ENCODE data around the gene OR10X1. TPM values are rescaled to one million over a fixed set of nuclear protein-coding genes. Genes with fewer than 3 reads are reported as not detected.

Gene OR10X1
- total and polyA plus RNA-seq, 12 donors: not detected

DNA sequence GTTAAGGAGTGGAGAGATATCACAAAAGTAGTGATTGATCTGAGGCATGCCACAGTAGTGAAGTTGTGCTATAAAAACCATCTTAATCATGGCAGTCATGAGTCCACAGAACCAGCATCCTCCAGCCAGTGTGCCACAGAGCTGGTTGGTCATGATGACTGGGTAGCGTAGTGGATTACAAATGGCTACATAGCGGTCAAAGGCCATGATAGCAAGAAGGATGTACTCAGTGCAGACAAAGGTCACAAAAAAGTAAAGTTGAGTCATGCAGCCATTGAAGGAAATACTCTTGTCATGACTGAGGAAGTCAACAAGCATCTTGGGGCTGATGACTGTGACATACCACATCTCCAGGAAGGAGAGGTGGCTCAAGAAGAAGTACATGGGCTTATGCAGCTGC, 32.2 kb downstream of the OR10X1 start:
- DNase-seq: no peak

DNA sequence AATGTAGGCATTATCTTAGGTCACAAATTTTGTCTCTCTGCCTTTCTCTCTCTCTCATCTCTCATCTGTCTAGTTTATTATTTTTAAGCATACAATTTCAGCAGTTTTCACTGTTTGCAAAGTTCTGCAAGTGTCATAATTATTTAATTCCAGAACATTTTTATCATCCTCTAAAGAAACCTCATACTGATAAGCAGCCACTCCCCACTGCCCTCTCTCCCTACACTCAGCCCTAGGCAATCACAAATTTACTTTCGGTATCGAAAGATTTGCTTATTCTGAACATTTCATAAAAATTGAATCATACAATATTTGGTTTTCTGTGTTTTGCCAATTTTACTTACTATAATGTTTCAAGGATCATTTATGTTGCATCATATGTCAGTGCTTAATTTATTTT, 42.1 kb downstream of the OR10X1 start:
- TF ChIP-seq POLR2A (IDR thresholded peaks at IDR 0.05): no peak
- TF ChIP-seq, protein P1, sequence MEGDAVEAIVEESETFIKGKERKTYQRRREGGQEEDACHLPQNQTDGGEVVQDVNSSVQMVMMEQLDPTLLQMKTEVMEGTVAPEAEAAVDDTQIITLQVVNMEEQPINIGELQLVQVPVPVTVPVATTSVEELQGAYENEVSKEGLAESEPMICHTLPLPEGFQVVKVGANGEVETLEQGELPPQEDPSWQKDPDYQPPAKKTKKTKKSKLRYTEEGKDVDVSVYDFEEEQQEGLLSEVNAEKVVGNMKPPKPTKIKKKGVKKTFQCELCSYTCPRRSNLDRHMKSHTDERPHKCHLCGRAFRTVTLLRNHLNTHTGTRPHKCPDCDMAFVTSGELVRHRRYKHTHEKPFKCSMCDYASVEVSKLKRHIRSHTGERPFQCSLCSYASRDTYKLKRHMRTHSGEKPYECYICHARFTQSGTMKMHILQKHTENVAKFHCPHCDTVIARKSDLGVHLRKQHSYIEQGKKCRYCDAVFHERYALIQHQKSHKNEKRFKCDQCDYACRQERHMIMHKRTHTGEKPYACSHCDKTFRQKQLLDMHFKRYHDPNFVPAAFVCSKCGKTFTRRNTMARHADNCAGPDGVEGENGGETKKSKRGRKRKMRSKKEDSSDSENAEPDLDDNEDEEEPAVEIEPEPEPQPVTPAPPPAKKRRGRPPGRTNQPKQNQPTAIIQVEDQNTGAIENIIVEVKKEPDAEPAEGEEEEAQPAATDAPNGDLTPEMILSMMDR (IDR thresholded peaks at IDR 0.05): no peak
- intact Hi-C loops (cut with DNase I): no loop called here
- H3K4me1 ChIP-seq (replicated peaks in 1 of 2): no peaks in the 10 kb centered on the region
- no peak overlapping the region for H3K4me3 ChIP-seq
- no peak overlapping the region for H3K27ac ChIP-seq
- H3K36me3 ChIP-seq (replicated peaks in 1 of 2): no peaks in the 10 kb centered on the region
- no peaks in the 10 kb centered on the region for H3K9me3 ChIP-seq (replicated peaks in 1 of 3)
- H3K27me3 ChIP-seq: no peaks in the 10 kb centered on the region
- no peak for DNase-seq
- WGBS, 4 donors: 61 to 83% (median 74%) methylated on average over 2 of the region's 2 CpGs

More for the DNA sequence above, 32.2 kb downstream of the OR10X1 start:
- Histone ChIP-seq H3K27me3 (no peaks in the 10 kb centered on the region), H3K36me3 (replicated peaks in 1 of 2) (no peaks in the 10 kb centered on the region), H3K4me3 (no peak overlapping the region), H3K9me3 (replicated peaks in 1 of 3) (no peaks in the 10 kb centered on the region), H3K4me1 (replicated peaks in 1 of 2) (no peaks in the 10 kb centered on the region), H3K27ac (no peak overlapping the region)
- intact Hi-C loops (cut with DNase I): no loop called here
- no peak for TF ChIP-seq POLR2A (IDR thresholded peaks at IDR 0.05)
- TF ChIP-seq, protein P1 (IDR thresholded peaks at IDR 0.05): no peak
- 94 to 97% (median 96%) methylated on average over 2 of the region's 2 CpGs for WGBS, 4 donors

DNA sequence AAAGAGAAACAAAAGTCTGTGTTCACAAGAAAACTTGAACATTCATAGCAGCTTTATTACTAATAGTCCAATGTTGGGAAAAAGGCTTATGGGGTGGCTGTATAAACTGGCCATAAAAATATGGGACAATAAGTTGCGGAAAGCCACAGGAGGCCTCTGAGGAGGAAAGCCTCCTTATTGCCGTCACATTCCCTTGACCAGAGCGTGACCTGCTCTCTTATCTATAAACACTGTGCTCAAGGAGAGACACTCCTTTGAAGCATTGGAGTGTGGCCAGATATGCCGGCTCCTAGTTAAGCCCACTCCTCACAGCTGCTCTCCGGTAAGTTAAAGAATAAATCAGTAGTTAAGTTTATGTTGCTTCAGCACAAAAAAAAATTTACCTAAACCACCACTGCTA, 45.2 kb downstream of the OR10X1 start:
- H3K9me3 ChIP-seq (replicated peaks in 1 of 3): no peaks in the 10 kb centered on the region
- no peaks in the 10 kb centered on the region for H3K4me1 ChIP-seq (replicated peaks in 1 of 2)
- H3K27ac ChIP-seq: no peak overlapping the region
- peak in 6 of 7 donors; percentile 10 to 51 (median 26) for DNase-seq
- WGBS, 4 donors: 23 to 36% (median 31%) methylated on average over 5 of the region's 5 CpGs
- intact Hi-C loops (cut with DNase I): no loop called here
- H3K27me3 ChIP-seq: no peaks in the 10 kb centered on the region
- no peak overlapping the region for H3K4me3 ChIP-seq
- TF ChIP-seq POLR2A (IDR thresholded peaks at IDR 0.05): no peak
- TF ChIP-seq, protein P1 (IDR thresholded peaks at IDR 0.05): no peak
- H3K36me3 ChIP-seq (replicated peaks in 1 of 2): no peaks in the 10 kb centered on the region

Other genes starting within 250 kb of the OR10X1 start
- gene CD1B, start 248.4 kb downstream of the OR10X1 start, total RNA-seq: not detected
- gene CD1B, start 248.4 kb downstream of the OR10X1 start, polyA plus RNA-seq: not detected
- under 1 TPM in 2 of 9 donors, not detected in 7; 0.06 to 0.50 TPM for gene CD1E, start 226.0 kb downstream of the OR10X1 start, total RNA-seq
- not detected for gene CD1E, start 226.0 kb downstream of the OR10X1 start, polyA plus RNA-seq
- gene OR10T2, start 180.4 kb downstream of the OR10X1 start, total RNA-seq: not detected
- gene OR10T2, start 180.4 kb downstream of the OR10X1 start, polyA plus RNA-seq: not detected
- not detected for gene OR10K2, start 153.7 kb downstream of the OR10X1 start, total RNA-seq
- not detected for gene OR10K2, start 153.7 kb downstream of the OR10X1 start, polyA plus RNA-seq
- gene OR10K1, start 118.1 kb downstream of the OR10X1 start, total RNA-seq: not detected
- not detected for gene OR10K1, start 118.1 kb downstream of the OR10X1 start, polyA plus RNA-seq
- not detected for gene OR10R2, start 107.7 kb downstream of the OR10X1 start, total RNA-seq
- gene OR10R2, start 107.7 kb downstream of the OR10X1 start, polyA plus RNA-seq: not detected
- not detected for gene OR6Y1, start 25.5 kb downstream of the OR10X1 start, total RNA-seq
- gene OR6Y1, start 25.5 kb downstream of the OR10X1 start, polyA plus RNA-seq: not detected
- gene OR6P1, start 9.3 kb downstream of the OR10X1 start, total RNA-seq: not detected
- gene OR6P1, start 9.3 kb downstream of the OR10X1 start, polyA plus RNA-seq: not detected
- not detected for gene OR10Z1, start 25.4 kb upstream of the OR10X1 start, total RNA-seq
- gene OR10Z1, start 25.4 kb upstream of the OR10X1 start, polyA plus RNA-seq: not detected
- 1 to 10 TPM in 1 of 9 donors, under 1 TPM in 3, not detected in 5; 0.14 to 2.8 (median 0.31) TPM for gene SPTA1, start 106.8 kb upstream of the OR10X1 start, total RNA-seq
- under 1 TPM in 1 of 3 donors, not detected in 2; under 0.01 TPM for gene SPTA1, start 106.8 kb upstream of the OR10X1 start, polyA plus RNA-seq
- not detected for gene OR6K2, start 120.8 kb upstream of the OR10X1 start, total RNA-seq
- gene OR6K2, start 120.8 kb upstream of the OR10X1 start, polyA plus RNA-seq: not detected
- not detected for gene OR6K3, start 140.8 kb upstream of the OR10X1 start, total RNA-seq
- gene OR6K3, start 140.8 kb upstream of the OR10X1 start, polyA plus RNA-seq: under 1 TPM in 1 of 3 donors, not detected in 2; 0.32 TPM
- gene OR6K6, start 174.8 kb upstream of the OR10X1 start, total RNA-seq: not detected
- not detected for gene OR6K6, start 174.8 kb upstream of the OR10X1 start, polyA plus RNA-seq
- not detected for gene OR6N1, start 192.3 kb upstream of the OR10X1 start, total RNA-seq
- not detected for gene OR6N1, start 192.3 kb upstream of the OR10X1 start, polyA plus RNA-seq
- not detected for gene OR6N2, start 201.3 kb upstream of the OR10X1 start, total RNA-seq
- not detected for gene OR6N2, start 201.3 kb upstream of the OR10X1 start, polyA plus RNA-seq